Stimulated activated CD4-positive, alpha-beta T cell treated with anti-CD3 and anti-CD28 coated beads, Interleukin-1b, Interleukin-23, amount 100 ng/mL, for 1 hour (primary cell): ENCODE results near the gene DUS1L.
A peak's percentile ranks its signal among the peaks of the same experiment; 100 is the strongest.
"Not testable (repeated sequence)": the region's sequence is repeated elsewhere in the genome, so short reads cannot be mapped to it uniquely, and the experiment has no call there.

ENCODE experiments used
- DNase-seq, 2 donors: peaks; one replicate each; pipeline ENCODE4 v3.0.0-alpha.2; 2020; ENCODE audit warnings: low read depth in 2 of 2

DUS1L gene

DNA sequence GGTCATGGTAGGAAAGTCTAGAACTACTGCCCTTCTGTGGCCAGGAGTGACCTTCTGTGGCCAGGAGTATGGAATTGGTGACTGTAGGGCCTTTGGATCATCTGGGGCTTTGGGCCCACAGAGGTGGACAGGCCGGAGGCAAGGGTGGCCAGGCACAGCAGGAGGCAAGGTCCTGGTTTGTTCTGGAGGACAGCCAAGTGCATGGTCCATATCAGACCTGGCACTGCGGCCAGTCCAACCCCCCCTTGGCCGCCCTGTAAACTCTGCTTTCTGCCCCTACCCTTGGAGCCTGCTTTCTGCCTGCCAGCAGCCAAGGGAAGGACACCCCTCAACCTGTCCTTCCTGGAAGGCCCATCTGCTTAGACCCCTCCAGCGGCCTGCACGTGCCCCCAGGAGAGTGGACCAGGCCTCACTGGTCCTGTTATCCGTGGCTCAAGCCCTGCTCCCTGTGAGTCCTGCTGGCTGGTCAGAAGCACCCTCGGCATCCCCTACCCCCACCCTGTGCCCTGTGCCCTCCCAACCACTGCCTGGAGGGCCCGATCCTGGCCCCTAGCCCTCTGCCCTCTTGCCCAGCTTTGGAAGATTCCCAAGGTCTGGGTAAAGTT is 25.8 kb downstream of the DUS1L start:
- no peak for DNase-seq

- not testable (repeated sequence) for DNase-seq
Measured at GRCh38 chr17:82038796-82039409, 26.7 kb downstream of the DUS1L start.

DNA sequence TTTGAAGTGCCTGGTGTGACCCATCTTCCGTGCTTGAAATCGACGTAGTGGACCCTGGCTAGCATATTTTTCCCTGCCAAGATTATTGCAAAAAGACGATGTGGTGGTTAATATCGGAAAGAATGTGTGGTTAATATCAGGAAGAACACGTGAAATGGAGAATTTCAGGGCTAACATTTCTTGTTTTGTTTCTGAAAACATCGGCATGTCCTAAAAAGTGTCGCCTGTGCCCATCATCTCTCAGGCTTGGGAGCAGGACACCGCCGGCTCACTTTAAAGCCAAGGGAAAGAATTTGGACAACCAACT is 27.8 kb downstream of the DUS1L start:
- no peak for DNase-seq

- peak; percentile 87 for DNase-seq
Measured at GRCh38 chr17:82037092-82037888, 28.3 kb downstream of the DUS1L start, which contains the start of gene DCXR. Gene DCXR (minus strand): TSS chr17:82037697. CDS start chr17:82037682, 15 bp downstream.

DNA sequence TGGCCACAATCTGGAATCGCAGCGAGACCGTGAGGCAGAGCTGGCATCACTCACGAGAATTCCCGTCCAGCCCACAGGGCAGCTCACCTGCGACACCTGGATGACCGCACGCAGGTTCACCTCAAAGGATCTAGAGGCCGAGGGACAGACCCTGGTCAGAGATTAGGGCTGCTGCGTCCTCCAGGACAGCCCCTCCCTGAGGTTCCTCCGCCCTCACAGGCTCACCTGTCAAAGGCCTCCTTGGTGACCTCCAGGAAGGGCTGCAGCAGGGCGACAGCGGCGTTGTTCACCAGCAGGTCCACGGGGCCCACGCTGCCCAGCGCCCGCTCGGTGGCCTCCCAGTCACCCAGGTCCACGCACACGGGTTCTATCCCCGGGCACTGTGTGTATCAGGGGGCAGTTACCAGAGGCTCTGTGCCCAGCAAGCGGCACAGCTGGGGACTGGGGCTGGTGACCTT is 28.9 kb downstream of the DUS1L start:
- no peak for DNase-seq

GRCh38 chr17:82035956-82036633 is 29.5 kb downstream of the DUS1L start:
- DNase-seq, result no peak

DNA sequence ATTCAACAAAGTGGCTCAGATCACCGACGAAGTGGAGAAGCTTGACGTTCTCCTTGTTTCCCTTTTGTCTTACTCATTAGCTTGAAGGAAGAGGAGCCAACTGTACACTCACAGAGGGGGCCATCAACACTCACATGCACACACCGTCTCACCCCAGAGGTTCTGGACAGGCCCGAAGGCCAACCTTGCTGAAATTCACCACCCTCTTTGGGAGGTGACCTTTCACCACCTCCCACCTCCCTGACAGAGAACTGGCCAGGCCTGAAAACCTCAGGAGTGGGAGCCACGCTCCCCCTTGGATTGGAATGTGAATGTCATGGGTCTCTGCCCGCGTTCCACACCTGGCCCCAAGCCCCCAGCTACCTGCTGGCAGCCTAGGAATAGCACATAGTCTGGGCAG is 30.1 kb downstream of the DUS1L start:
- DNase-seq, result no peak

GRCh38 chr17:82034371-82035011 is 31.1 kb downstream of the DUS1L start:
- no peak for DNase-seq

DNA sequence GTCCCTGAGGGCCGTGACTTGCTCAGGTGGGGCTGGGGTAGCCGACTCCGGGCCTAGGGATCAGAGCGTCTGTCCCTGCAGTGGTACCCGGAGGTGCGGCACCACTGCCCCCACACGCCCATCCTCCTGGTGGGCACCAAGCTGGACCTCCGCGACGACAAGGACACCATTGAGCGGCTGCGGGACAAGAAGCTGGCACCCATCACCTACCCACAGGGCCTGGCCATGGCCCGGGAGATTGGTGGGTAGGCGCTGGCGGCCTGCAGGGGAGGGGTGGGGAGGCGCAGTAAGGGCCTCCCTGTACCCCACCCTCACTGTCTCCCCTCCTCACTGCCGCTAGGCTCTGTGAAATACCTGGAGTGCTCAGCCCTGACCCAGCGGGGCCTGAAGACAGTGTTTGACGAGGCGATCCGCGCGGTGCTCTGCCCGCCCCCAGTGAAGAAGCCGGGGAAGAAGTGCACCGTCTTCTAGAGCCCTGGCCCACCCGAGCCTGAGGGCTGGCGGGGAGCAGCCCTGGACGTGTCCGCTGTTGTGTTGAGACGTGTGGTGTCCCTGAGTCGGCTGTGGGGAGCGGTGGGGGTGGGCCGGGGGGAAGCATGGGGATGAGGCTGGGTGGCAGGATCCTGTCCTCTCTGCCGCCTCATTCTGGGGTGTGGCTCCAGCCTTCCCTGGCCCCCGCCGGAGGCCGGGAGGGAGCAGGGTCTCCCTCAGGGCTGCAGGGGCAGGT is 32.1 kb downstream of the DUS1L start:
- no peak for DNase-seq

GRCh38 chr17:82031885-82032627 is 33.5 kb downstream of the DUS1L start:
- DNase-seq, result no peak

DNA sequence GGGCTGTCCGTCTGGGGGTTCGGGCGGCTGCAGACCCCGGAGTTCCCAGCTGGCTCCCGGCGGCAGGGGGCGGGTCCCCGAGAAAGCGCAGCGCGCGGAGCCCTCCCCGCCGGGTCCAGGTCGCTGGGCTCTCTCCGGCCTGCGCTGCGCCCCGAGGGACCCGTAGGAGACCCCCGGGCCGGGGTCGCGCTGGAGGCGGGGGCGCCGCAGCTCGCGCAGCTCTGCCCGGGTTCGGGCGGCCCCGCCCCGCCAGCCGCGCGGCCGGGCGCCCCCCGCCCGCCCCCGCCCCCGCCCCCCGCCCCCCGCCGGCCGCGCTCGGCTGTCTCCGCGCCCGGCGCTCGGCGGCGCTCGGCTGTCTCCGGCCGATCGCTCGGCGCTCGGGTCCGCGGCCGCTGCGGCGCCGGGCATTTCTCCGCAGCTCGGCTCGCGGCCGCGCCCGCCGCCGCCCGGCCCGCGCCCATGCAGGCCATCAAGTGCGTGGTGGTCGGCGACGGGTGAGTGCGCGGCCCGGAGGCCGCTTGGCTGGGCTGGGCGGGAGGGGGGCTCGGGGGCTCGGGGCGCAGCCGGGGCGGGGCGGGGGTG is 34.2 kb downstream of the DUS1L start, which contains the start of gene RAC3:
RAC3 (plus strand) TSS at position 376 of the 582 bp plus-strand sequence; CDS start at position 460, 84 bp downstream.
- no peak for DNase-seq

GRCh38 chr17:82030470-82031302 is 34.9 kb downstream of the DUS1L start:
- peak; percentile 50 to 63 for DNase-seq

DNA sequence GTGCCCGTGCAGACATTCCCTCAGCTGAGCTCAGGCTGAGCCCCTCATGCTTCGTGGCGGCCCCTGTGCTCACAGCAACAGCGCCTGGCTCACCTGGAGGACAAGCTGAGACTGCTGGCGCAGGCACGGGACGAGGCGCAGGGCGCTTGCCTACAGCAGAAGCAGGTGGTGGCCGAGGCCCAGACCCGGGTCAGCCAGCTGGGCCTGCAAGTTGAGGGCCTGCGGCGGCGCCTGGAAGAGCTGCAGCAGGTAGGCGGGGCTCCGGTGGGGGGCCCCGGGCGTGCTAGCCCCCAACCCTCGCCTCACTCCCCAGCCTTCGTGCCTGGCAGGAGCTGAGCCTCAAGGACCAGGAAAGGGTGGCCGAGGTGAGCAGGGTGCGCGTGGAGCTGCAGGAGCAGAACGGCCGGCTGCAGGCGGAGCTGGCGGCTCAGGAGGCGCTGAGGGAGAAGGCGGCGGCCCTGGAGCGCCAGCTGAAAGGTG is 35.6 kb downstream of the DUS1L start:
- DNase-seq, result no peak

- DNase-seq, result no peak
Measured at GRCh38 chr17:82029391-82029790, 36.2 kb downstream of the DUS1L start.

- no peak for DNase-seq
Measured at GRCh38 chr17:82028966-82029365, 36.6 kb downstream of the DUS1L start.

GRCh38 chr17:82028246-82028645 is 37.4 kb downstream of the DUS1L start:
- DNase-seq, result no peak

DNA sequence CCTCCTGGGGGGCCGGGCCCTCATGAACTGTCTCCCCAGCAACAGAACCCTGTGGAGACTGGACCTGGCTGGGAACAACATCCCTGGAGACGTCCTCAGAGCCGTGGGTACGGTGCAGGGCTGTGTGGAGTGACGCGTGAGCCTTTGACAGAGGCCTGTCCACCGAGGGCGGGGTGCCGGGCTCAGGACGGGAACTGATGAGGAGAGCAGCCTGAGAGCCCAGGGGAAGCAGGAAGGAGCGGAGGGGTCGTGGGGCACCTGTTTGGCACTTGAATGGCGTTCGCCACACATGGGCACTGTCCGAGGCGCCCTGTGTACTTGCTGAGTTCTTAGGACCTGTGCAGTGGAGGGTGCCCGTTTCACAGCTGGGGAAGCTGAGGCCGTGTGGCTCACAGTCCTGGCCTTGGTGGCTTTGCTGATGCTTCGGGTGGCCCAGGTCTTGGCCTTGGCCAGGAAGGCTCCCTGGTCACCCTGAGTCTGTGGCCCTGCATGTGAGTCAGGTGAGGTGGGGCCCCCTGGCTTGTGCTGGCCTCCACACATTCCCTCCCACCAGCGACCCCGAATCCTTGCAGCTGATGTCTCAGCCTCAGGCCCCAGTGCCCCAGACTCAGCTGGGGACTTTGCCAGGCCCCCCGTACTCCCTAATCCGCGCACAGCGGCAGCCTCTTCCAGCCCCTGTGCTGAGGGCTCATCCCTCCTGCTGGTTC is 40.0 kb downstream of the DUS1L start:
- DNase-seq, result no peak

DNA sequence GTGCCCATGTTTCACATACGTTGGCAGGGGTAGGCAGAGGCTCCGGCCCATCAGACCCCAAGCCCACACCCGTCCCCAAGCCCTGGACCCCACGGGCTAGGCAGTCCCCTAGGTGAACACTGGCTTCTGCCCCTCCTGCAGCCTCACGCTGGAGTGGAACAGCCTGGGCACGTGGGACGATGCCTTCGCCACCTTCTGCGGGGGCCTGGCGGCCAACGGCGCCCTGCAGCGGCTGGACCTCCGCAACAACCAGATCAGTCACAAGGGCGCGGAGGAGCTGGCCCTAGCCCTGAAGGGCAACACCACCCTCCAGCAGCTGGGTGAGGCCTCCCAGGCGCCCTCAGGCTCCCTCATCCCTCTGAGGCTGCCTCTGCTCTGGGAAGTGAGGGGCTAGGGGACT is 40.7 kb downstream of the DUS1L start:
- DNase-seq, result no peak
